K562 (cell line): ENCODE measurements around the gene NBEAL2. TPM values are rescaled to one million over a fixed set of nuclear protein-coding genes. Genes with fewer than 3 reads are reported as not detected.
A peak's percentile ranks its signal among the peaks of the same experiment; 100 is the strongest.

Source experiments
- CLOCK ChIP-seq: fragments of 250-450 bp; sonication (Bioruptor Pico); IDR thresholded peaks from 2 replicates; pipeline ENCODE4 v1.4.0; 2020; ENCODE audit warnings: mild to moderate bottlenecking, moderate library complexity, borderline replicate concordance
- DIDO1 ChIP-seq: fragments of 450-650 bp; IDR thresholded peaks from 2 replicates; pipeline ENCODE4 v1.6.1; 2016; ENCODE audit warnings: low read depth, missing biosample characterization, missing genetic modification characterization
- GATA2 ChIP-seq: sonication (generic); formaldehyde crosslinking; IDR thresholded peaks from 2 replicates; pipeline ENCODE4 v1.4.0; 2020; ENCODE audit warnings: mild to moderate bottlenecking, missing genetic modification reagents
- HDAC8 ChIP-seq: fragments of 450-650 bp; IDR thresholded peaks from 2 replicates; pipeline ENCODE4 v1.6.1; 2016; ENCODE audit warnings: mild to moderate bottlenecking, missing genetic modification characterization, moderate library complexity, missing compliant biosample characterization
- LEF1 ChIP-seq: fragments of 450-650 bp; IDR thresholded peaks from 2 replicates; pipeline ENCODE4 v1.6.1; 2016; ENCODE audit warnings: mild to moderate bottlenecking
- NONO ChIP-seq, 2 experiments: fragments of 200-400 bp in 1 of 2; fragments of 450-650 bp in 1 of 2; formaldehyde crosslinking in 1 of 2; IDR thresholded peaks; 2 replicates each; pipeline ENCODE4 v1.6.1; 2017; ENCODE audit warnings: low read depth in 2 of 2, mild to moderate bottlenecking in 2 of 2, moderate library complexity in 2 of 2, low read length in 1 of 2
- OTX1 ChIP-seq: fragments of 450-650 bp; formaldehyde crosslinking; IDR thresholded peaks from 2 replicates; pipeline ENCODE4 v1.4.0; 2022; ENCODE audit warnings: mild to moderate bottlenecking
- PHF8 ChIP-seq: fragments of 200-600 bp; sonication (generic); IDR thresholded peaks from 2 replicates; pipeline ENCODE4 v1.6.1; 2012; ENCODE audit warnings: mixed run types, mild to moderate bottlenecking, inconsistent platforms, low read length, moderate library complexity, borderline replicate concordance
- THRAP3 ChIP-seq: fragments of 450-650 bp; IDR thresholded peaks from 2 replicates; pipeline ENCODE4 v1.6.1; 2016; ENCODE audit warnings: mild to moderate bottlenecking, inconsistent platforms, borderline replicate concordance
- ZNF23 ChIP-seq: fragments of 250-450 bp; sonication (Bioruptor Pico); IDR thresholded peaks from 2 replicates; pipeline ENCODE4 v1.4.0; 2020; ENCODE audit warnings: mild to moderate bottlenecking
- ZNF449 ChIP-seq: fragments of 250-450 bp; sonication (Bioruptor Pico); IDR thresholded peaks from 2 replicates; pipeline ENCODE4 v1.8.0; 2022; ENCODE audit warnings: moderate library complexity, mild to moderate bottlenecking, inconsistent platforms
- ZNF551 ChIP-seq: fragments of 250-450 bp; sonication (Bioruptor Pico); IDR thresholded peaks from 2 replicates; pipeline ENCODE4 v1.5.0; 2021; ENCODE audit warnings: mild to moderate bottlenecking, moderate library complexity
- ZNF561 ChIP-seq: fragments of 450-650 bp; formaldehyde crosslinking; conservative IDR thresholded peaks from 2 replicates; pipeline ENCODE4 v1.4.0; 2020; ENCODE audit warnings: mild to moderate bottlenecking, moderate library complexity
- ZNF644 ChIP-seq: fragments of 200-800 bp; sonication (Bioruptor generic); IDR thresholded peaks from 2 replicates; pipeline ENCODE4 v1.6.1; 2016; ENCODE audit warnings: low read depth, missing genetic modification characterization, missing compliant biosample characterization
- ZNF655 ChIP-seq: fragments of 250-450 bp; sonication (Bioruptor Pico); IDR thresholded peaks from 2 replicates; pipeline ENCODE4 v1.5.0; 2021
- ZNF695 ChIP-seq: fragments of 450-650 bp; formaldehyde crosslinking; IDR thresholded peaks from 2 replicates; pipeline ENCODE4 v1.4.0; 2020; ENCODE audit warnings: mild to moderate bottlenecking, moderate library complexity
- polyA plus RNA-seq, 8 experiments: library from polyadenylated mRNA; depleted of rRNA in 4 of 8; stranded (reverse) in 5 of 8; unstranded in 3 of 8; fragments of >200 nt; fragmentation: Nextera tagmentation in 2 of 8; fragmentation: Illumina TruSeq in 1 of 8; extraction: Ambion mirVana in 2 of 8; extraction: Trizol in 1 of 8; gene quantifications; 2 replicates each; pipeline versions ENCODE4 v1.2.1 to v1.2.3, GENCODE V29; 2011 to 2014; ENCODE audit warnings: inconsistent platforms in 1 of 8, missing spikeins in 1 of 8
- total RNA-seq, 7 experiments: library from RNA; depleted of rRNA in 6 of 7; stranded (reverse); fragments of >200 nt in 6 of 7; fragmentation: Illumina TruSeq in 2 of 7; extraction: Trizol in 2 of 7; gene quantifications; 2 replicates each; pipeline versions ENCODE4 v1.2.1 to v1.2.3, GENCODE V29; 2011 to 2021; ENCODE audit warnings: low replicate concordance in 1 of 7

Gene NBEAL2
- total and polyA plus RNA-seq, 9 of the 15 experiments (the other 6 are each of a cell fraction or from before 2014, with no cell fraction given): 0.06 to 114 (median 29.6) TPM

DNA sequence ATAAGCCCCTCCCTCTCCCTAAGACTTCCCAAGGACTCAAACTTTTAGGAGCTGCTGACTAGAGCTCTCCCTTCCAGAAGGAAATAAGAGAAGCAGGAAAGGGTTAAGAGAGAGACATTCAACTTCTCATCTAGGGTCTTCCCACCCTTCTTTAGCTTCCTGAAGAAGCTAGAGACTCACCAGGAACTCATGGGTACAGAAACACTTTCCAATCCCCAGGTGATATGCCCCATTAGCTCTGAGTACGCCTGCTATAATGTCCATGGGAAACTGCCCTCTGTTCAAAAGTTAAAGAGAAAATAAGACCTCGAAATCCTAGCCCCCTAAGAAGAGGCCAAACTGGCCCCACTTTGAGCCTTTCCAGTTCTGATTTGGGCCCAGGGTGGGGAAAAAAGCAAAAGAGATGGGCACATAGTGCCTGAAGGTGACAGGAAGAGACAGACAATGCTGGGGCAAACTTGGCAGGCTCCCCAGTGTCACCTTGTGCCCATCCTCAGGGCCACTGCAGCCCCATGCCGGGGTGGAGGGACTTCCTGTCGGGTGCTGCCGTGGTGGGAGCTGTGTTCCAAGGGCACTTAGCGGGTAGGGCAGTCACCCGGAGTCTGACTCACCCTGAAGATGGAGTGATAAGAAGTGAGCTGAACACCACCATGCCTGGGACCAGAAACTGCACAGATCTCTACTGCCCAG lies 32.5 kb upstream of the NBEAL2 start (continued):
- TF ChIP-seq ZNF449 (CRISPR knock-in tag): no peak
- no peak for TF ChIP-seq ZNF695 (CRISPR knock-in tag)
- no peak for TF ChIP-seq HDAC8
- TF ChIP-seq ZNF561 (CRISPR knock-in tag): no peak
- TF ChIP-seq OTX1 (CRISPR knock-in tag): no peak
- no peak for TF ChIP-seq CLOCK (CRISPR knock-in tag)
- no peak for TF ChIP-seq LEF1
- no peak for TF ChIP-seq DIDO1 (tag)
- no peak for TF ChIP-seq ZNF655 (CRISPR knock-in tag)
- TF ChIP-seq PHF8: no peak
- TF ChIP-seq THRAP3: no peak
- TF ChIP-seq ZNF23 (CRISPR knock-in tag): no peak
- TF ChIP-seq GATA2 (CRISPR knock-in tag): peak; percentile 80
- no peak for TF ChIP-seq ZNF551 (CRISPR knock-in tag)
- no peak for TF ChIP-seq ZNF644 (tag)
- TF ChIP-seq NONO (IDR thresholded peaks at IDR 0.05; ENCODE audit: low read depth in 2 of 2, low read length in 1 of 2): no peak
